WI38 (cell line): ENCODE results near the gene NELL1.

Experiments
- H3K4me3 ChIP-seq: 2 replicates; pipeline ENCODE4 v1.5.1; 2011; ENCODE audit warnings: low read depth, mild to moderate bottlenecking, control low read depth, low read length
- CTCF ChIP-seq: IDR thresholded peaks from 2 replicates; pipeline ENCODE4 v1.5.1; 2012; ENCODE audit warnings: low read depth, mild to moderate bottlenecking, control low read depth, low read length

The NELL1 gene

DNA sequence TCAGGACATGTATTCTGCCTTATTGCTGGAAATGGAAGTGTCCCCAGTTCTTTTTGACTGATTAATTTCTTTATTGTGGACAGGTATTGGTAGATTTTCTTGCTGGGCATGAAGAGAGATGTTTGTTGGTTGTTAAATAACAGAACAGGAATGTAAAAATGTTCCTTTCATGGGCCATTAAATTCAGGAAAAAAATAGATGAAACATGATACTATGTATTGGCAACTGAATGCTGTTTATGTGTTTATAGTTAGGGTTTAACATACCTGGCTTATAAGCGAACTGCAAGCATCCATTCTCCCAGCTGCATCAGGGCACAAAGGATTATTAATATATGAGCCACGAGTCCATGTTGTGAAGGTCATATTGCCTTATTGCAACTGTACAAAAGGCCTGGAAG is 368.5 kb downstream of the NELL1 start:
- no peak overlapping the region for H3K4me3 ChIP-seq
- no peak for TF ChIP-seq CTCF

DNA sequence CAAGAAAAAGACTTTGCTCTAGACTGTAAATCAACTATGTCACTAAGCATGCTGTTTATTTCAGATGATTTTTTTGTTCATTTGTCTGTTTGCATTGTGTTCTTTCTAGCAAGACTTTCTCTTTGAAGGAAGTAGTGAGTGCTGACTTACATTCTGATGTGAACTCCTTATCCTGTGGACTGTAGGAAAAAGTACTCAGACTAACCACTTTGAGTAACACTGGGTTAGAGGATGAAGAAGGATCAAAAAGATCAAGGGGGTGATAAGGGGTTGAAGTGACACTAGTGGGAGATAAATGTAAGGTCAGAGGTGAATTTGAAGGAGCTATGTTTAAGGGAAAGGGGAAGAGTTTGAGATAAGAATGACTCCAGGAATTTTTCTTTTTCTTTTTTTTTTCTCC is 369.4 kb downstream of the NELL1 start:
- TF ChIP-seq CTCF: no peak
- H3K4me3 ChIP-seq: no peak overlapping the region

DNA sequence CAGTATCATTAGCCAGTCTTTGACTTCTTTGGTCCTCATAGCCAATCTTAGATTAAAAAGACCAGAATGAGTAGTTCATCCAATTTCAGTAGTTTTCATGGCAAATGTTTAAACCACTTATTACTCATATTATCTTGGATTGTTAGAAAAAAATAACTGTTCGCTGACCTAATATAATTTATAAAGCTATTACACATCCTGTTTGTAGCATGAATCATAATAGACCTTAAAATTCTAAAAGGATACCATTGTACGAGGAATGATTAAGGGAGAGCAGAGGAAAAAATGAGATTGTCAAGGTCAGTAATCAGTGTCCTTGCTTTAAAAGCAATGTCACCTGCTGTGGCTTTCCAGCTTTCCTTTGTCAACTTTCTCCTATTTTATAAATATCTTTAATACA is 371.2 kb downstream of the NELL1 start:
- TF ChIP-seq CTCF: no peak
- H3K4me3 ChIP-seq: no peak overlapping the region

- TF ChIP-seq CTCF: no peak
- H3K4me3 ChIP-seq: no peak overlapping the region
These were observed 379.2 kb downstream of the NELL1 start for GRCh38 chr11:21048626-21049025.

GRCh38 chr11:21053466-21053865 is 384.1 kb downstream of the NELL1 start:
- no peak overlapping the region for H3K4me3 ChIP-seq
- TF ChIP-seq CTCF: no peak

DNA sequence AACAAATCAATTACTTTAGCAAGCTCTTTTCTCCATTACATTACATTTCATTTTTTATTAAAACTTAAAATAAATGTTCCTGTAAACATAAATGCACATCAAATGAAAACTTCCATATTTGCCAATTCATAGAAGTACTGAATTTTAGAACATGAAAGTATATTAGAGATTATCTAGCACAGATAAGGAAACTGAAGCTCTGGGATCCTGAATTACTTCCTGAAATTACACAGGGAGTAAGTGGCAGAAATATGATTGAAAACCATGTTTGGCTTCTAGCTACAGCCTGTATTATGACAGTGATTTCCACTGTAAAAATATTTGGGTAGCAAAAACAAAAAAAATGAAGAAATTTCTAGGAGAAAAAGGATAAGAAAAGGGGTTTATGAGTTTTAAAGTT is 387.3 kb downstream of the NELL1 start:
- no peak for TF ChIP-seq CTCF

DNA sequence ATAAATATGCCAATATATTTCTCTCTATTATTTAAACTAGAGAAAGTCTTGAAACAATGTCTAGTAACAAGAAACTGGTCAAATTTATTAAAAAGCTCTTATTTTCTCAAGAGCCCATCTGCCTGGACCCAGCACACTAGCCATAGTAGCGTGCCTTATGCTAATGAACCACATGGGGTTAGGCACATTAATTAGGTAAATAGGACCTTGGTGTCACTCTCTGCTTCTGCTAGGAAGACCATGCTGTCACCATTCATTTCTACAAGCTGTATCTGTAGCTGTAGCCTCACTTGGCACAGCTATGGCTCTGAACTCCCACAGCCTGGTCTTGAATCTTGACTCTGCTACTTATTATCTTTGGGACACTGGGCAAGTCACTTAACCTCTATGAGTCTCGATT is 390.5 kb downstream of the NELL1 start:
- no peak overlapping the region for H3K4me3 ChIP-seq
- no peak for TF ChIP-seq CTCF

More for the DNA sequence above, 387.3 kb downstream of the NELL1 start:
- H3K4me3 ChIP-seq: no peak overlapping the region

DNA sequence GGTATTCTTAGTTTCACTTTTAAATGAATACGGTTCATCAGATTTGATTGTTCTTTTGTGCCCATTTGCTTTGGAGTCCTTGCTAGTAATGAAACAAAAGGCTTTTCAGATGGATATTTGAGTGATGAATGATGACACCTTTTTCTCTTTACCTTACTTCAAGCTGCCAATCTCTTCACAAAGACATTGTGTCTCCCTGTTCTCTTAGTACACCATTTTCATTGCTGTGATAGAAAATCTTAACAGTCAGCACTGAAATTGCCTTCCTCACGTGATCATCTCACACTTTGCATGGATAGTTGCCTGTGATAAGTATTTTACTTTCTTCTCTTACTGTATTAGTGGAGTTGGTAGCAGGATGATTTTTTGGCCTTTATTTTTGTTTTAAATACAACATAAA is 396.6 kb downstream of the NELL1 start:
- TF ChIP-seq CTCF: no peak
- H3K4me3 ChIP-seq: no peak overlapping the region
